H1 (cell line): ENCODE results near the gene MLEC. TPM values are rescaled to one million over a fixed set of nuclear protein-coding genes. Genes with fewer than 3 reads are reported as not detected.

Experiments used
- FOSL1 ChIP-seq: IDR thresholded peaks from 2 replicates; pipeline ENCODE4 v1.6.1; 2011; ENCODE audit warnings: mild to moderate bottlenecking, low read depth, low read length, moderate library complexity; ENCODE audit not compliant: insufficient read depth
- polyA plus RNA-seq, 7 experiments: library from polyadenylated mRNA; depleted of rRNA in 3 of 7; stranded (reverse) in 5 of 7; unstranded in 2 of 7; fragments of >200 nt in 5 of 7; fragments of 200-250 nt in 2 of 7; gene quantifications; 1 replicate in 5 of 7; 2 replicates in 1 of 7; 4 replicates in 1 of 7; pipeline versions ENCODE4 v1.2.1 to v1.2.3, GENCODE V29; 2011 to 2013; ENCODE audit warnings: missing spikeins in 2 of 7, mixed read lengths in 2 of 7
- total RNA-seq: library from RNA; stranded (reverse); fragmentation: NEBNext Ultra II Directional; extraction: Animal tissue kit (Norgen Biotek cat#: 25700); gene quantifications from 2 replicates; pipeline ENCODE4 v1.2.1, GENCODE V29; 2021

Gene MLEC
- total and polyA plus RNA-seq, 2 of the 8 experiments (the other 6 are each of a cell fraction or from before 2014, with no cell fraction given) = 37.1 to 260 TPM

GRCh38 chr12:120725659-120726509 is 38.9 kb downstream of the MLEC start, which contains the start of gene ACADS (continued):
- TF ChIP-seq FOSL1 = 0 out of 2 replicates have a peak, but pooled peaks have one; percentile 25
- TF ChIP-seq, all 59 proteins: peak for 15
